ENCODE results near the gene EEFSEC.
A peak's percentile ranks its signal among the peaks of the same experiment; 100 is the strongest.

Gene EEFSEC

DNA sequence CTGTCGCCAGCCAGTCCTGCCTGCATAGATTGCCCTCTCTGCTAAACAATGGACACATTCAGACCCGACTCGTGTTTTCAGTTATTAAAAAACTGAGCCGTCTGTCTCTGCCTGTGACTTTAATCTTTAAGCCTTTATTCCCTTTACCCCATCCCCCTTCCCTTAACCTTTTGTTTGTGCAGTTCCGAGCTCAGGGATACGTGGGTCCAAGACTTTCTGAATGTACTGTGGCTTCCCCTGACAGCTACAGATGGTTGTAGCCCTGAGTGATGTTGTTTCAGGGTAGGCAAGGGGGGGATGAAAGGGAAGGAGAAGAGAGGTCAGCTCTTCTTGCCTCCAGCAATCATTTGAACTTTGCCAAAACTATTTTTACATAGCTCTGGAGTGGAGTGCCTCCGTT, 44.6 kb downstream of the EEFSEC start:
- H3K27ac ChIP-seq (ENCODE audit: low read depth, low read length, severe bottlenecking), result peak overlapping the region; percentile 47
- H3K4me1 ChIP-seq (ENCODE audit: control insufficient read depth, insufficient read depth, low read length, poor library complexity, severe bottlenecking), result peaks cover 37% of the 10 kb centered on the region
- 86 to 92% methylated on average over 4 to 5 of the region's 7 CpGs for WGBS, 2 experiments (ENCODE audit: insufficient coverage in 2 of 2)
- H3K9me3 ChIP-seq (ENCODE audit: control insufficient read depth, low read length), result no peaks in the 10 kb centered on the region
- no peak overlapping the region for H3K4me3 ChIP-seq (ENCODE audit: extremely low read depth, insufficient read depth, low read length, poor library complexity, severe bottlenecking)
- H3K36me3 ChIP-seq (ENCODE audit: control insufficient read depth, insufficient read depth, low read length), result no peaks in the 10 kb centered on the region

DNA sequence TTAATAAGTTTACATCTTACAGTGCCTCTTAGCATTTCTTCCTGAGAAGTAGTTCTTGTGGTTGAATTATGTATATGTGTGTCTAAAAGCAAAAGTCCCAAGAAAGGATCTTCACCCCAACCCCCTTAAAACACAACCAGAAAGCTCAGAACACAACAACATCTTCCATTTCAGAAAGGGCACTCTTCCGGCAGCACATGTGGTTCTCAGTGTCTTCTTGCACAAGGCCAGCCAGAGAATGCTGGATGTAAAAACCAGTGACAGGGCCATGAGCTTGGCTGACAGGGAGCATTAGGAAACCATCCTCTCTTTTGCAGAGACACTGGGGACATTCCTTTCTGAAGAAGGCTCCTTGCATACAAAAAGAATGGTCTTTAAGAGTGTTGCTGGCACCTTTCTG, 45.0 kb downstream of the EEFSEC start:
- Histone ChIP-seq H3K27ac (ENCODE audit: low read depth, low read length, severe bottlenecking) (peak overlapping the region; percentile 47), H3K4me1 (ENCODE audit: control insufficient read depth, insufficient read depth, low read length, poor library complexity, severe bottlenecking) (peaks cover 34% of the 10 kb centered on the region), H3K36me3 (ENCODE audit: control insufficient read depth, insufficient read depth, low read length) (no peaks in the 10 kb centered on the region), H3K4me3 (ENCODE audit: extremely low read depth, insufficient read depth, low read length, poor library complexity, severe bottlenecking) (no peak overlapping the region), H3K9me3 (ENCODE audit: control insufficient read depth, low read length) (no peaks in the 10 kb centered on the region)
- WGBS, 2 experiments (ENCODE audit: insufficient coverage in 2 of 2), result 86 to 100% methylated on average over 1 of the region's 1 CpG

DNA sequence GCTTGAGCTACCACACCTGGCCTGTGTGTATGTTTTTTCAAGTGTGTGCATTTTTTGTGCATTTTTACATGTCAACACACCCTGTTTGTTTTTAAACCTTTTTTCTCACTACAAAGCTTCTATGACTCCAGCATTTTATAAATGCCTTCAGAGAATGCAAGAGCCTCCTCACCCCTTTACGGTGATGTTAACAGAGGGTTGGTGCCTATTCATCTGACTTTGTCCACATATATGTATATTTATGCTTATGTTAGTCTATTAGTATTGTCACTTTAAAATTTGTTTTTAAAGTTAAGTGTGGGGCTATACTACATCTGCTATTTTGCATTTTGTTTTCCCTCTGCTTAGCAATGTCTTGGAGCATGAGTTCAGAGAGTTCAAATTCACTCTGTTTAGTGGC, 45.8 kb downstream of the EEFSEC start:
- Histone ChIP-seq H3K27ac (ENCODE audit: low read depth, low read length, severe bottlenecking) (no peak overlapping the region), H3K9me3 (ENCODE audit: control insufficient read depth, low read length) (no peaks in the 10 kb centered on the region), H3K36me3 (ENCODE audit: control insufficient read depth, insufficient read depth, low read length) (no peaks in the 10 kb centered on the region), H3K4me1 (ENCODE audit: control insufficient read depth, insufficient read depth, low read length, poor library complexity, severe bottlenecking) (peaks cover 26% of the 10 kb centered on the region), H3K4me3 (ENCODE audit: extremely low read depth, insufficient read depth, low read length, poor library complexity, severe bottlenecking) (no peak overlapping the region)
- no CpG with 5 or more reads among the region's 1 CpG for WGBS, 2 experiments (ENCODE audit: insufficient coverage in 2 of 2)

DNA sequence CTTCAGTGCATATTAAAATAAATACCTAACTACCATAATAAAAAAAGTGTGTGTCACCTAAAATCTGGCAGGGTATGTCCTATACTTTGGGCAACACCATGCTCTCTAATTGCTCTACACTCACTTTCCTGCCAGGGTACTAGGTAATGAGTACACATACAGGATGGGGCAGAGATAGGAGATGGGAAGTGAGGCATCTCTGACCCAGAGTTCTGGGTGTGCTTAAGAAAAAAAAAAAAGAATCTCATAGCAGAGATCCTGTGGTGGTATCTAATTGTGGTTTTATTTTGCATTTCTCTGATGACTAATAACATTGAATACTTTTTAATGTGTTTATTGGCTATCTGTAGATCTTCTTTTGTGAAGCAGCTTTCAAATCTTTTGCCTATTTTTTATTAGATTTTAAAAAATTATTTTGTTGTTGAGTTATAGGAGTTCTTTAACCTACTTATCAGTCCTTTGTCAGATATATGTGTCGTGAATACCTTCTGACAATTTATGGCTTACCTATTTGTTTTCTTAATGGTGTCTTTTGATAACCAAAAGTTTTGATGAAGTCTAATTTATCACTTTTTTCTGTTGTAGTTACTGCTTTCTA, 48.0 kb downstream of the EEFSEC start:
- Histone ChIP-seq H3K4me1 (ENCODE audit: control insufficient read depth, insufficient read depth, low read length, poor library complexity, severe bottlenecking) (peaks cover 20% of the 10 kb centered on the region), H3K36me3 (ENCODE audit: control insufficient read depth, insufficient read depth, low read length) (no peaks in the 10 kb centered on the region), H3K27ac (ENCODE audit: low read depth, low read length, severe bottlenecking) (no peak overlapping the region), H3K9me3 (ENCODE audit: control insufficient read depth, low read length) (no peaks in the 10 kb centered on the region), H3K4me3 (ENCODE audit: extremely low read depth, insufficient read depth, low read length, poor library complexity, severe bottlenecking) (no peak overlapping the region)
- no CpG with 5 or more reads among the region's 1 CpG for WGBS, 2 experiments (ENCODE audit: insufficient coverage in 2 of 2)

DNA sequence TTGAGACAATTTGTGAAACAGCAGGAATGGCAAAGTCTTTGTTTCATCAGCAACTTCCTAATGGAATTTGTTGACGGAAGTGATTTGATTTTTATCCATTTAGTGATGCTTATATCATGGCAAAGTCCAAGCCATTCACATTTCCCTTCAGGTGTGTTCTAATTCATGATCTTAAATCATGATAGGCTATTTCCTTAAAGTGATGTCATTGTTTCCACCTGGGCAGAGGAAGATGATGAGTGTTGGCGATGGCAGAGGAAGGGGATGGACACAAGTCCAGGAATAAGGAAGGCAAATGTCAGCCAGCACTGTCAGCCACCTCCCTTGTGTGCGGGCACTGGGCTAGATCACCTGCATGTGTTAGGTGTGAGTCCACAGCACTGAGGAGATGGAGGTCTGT, 49.9 kb downstream of the EEFSEC start:
- H3K4me3 ChIP-seq (ENCODE audit: extremely low read depth, insufficient read depth, low read length, poor library complexity, severe bottlenecking), result no peak overlapping the region
- peaks cover 24% of the 10 kb centered on the region for H3K4me1 ChIP-seq (ENCODE audit: control insufficient read depth, insufficient read depth, low read length, poor library complexity, severe bottlenecking)
- H3K27ac ChIP-seq (ENCODE audit: low read depth, low read length, severe bottlenecking), result no peak overlapping the region
- H3K9me3 ChIP-seq (ENCODE audit: control insufficient read depth, low read length), result no peaks in the 10 kb centered on the region
- no peaks in the 10 kb centered on the region for H3K36me3 ChIP-seq (ENCODE audit: control insufficient read depth, insufficient read depth, low read length)
- 100% methylated on average over 2 of the region's 3 CpGs for WGBS, 2 experiments (ENCODE audit: insufficient coverage in 2 of 2)

DNA sequence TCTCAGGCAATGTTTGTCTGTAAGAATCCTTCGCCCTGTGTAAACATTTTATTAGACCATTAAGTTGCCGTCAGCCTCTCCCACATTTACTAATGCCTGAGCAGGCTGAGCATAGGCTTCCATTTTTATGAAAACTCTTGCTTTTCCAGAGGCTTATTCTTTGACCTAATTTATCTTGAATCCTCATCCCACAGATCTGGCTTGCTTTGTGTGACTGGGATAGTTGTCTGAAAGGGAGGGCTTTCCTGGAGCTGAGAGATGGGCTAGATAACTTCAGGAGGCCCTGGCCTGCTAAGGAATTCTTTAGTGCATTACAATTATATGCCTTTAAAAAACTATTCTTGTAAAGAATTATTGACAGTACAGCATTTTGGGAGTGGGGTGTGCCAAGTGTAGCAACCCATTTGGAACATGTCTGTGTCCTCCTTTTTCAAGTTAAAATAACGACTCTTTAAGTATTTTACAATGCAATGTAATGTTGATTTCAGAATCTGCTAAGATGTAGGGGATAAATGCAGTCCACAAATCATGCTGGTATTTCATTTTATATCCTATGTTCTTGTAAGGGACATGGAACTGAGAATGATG, 52.4 kb downstream of the EEFSEC start:
- H3K4me1 ChIP-seq (ENCODE audit: control insufficient read depth, insufficient read depth, low read length, poor library complexity, severe bottlenecking), result peaks cover 21% of the 10 kb centered on the region
- H3K36me3 ChIP-seq (ENCODE audit: control insufficient read depth, insufficient read depth, low read length), result no peaks in the 10 kb centered on the region
- 90 to 92% methylated on average over 2 to 3 of the region's 3 CpGs for WGBS, 2 experiments (ENCODE audit: insufficient coverage in 2 of 2)
- H3K9me3 ChIP-seq (ENCODE audit: control insufficient read depth, low read length), result no peaks in the 10 kb centered on the region
- no peak overlapping the region for H3K27ac ChIP-seq (ENCODE audit: low read depth, low read length, severe bottlenecking)
- no peak overlapping the region for H3K4me3 ChIP-seq (ENCODE audit: extremely low read depth, insufficient read depth, low read length, poor library complexity, severe bottlenecking)

DNA sequence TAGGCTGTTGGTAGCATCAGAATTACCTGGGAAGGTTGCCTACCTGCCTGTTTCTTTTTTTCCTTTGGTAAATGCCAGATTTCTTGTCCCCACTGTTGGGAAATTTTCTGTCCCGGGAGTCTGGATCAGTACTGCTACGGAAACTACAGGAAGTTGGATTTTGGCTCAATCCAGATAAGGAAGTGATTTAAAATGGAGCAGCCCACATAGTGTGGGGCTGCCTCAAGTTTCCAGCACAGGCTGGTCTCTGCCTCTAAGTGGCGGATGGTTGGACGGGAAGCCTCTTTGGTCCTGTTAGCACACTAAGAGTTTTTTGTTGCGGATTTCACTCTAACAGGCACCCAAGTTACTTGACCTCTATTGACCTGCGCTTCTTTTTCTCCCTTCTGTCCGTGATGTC, 54.7 kb downstream of the EEFSEC start:
- H3K4me3 ChIP-seq (ENCODE audit: extremely low read depth, insufficient read depth, low read length, poor library complexity, severe bottlenecking), result no peak overlapping the region
- H3K36me3 ChIP-seq (ENCODE audit: control insufficient read depth, insufficient read depth, low read length), result no peaks in the 10 kb centered on the region
- 96 to 100% methylated on average over 4 of the region's 7 CpGs for WGBS, 2 experiments (ENCODE audit: insufficient coverage in 2 of 2)
- peak overlapping the region; percentile 59 for H3K27ac ChIP-seq (ENCODE audit: low read depth, low read length, severe bottlenecking)
- no peaks in the 10 kb centered on the region for H3K9me3 ChIP-seq (ENCODE audit: control insufficient read depth, low read length)
- H3K4me1 ChIP-seq (ENCODE audit: control insufficient read depth, insufficient read depth, low read length, poor library complexity, severe bottlenecking), result peaks cover 21% of the 10 kb centered on the region

DNA sequence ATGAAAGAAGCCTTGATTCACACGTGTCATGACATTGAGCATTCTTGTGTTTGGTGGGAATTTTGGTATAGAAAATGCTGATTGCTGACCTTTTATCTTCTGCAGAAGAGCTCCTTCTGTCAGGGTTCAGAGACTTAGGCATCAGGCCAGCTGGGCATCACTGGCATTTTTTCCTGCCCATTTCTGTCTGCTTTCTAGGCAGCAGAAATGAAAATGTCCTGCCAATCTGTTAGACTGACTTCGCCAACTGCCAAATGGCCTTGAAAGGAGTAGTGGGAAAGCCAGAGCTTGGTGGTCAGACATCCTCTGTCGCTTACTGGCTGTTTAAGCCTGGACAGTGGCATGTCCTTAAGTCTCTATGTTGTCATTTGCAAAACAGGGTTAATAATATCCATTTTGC, 57.4 kb downstream of the EEFSEC start:
- 86 to 97% methylated on average over 3 of the region's 3 CpGs for WGBS, 2 experiments (ENCODE audit: insufficient coverage in 2 of 2)
- H3K9me3 ChIP-seq (ENCODE audit: control insufficient read depth, low read length), result no peaks in the 10 kb centered on the region
- H3K4me3 ChIP-seq (ENCODE audit: extremely low read depth, insufficient read depth, low read length, poor library complexity, severe bottlenecking), result no peak overlapping the region
- peaks cover 15% of the 10 kb centered on the region for H3K4me1 ChIP-seq (ENCODE audit: control insufficient read depth, insufficient read depth, low read length, poor library complexity, severe bottlenecking)
- no peak overlapping the region for H3K27ac ChIP-seq (ENCODE audit: low read depth, low read length, severe bottlenecking)
- H3K36me3 ChIP-seq (ENCODE audit: control insufficient read depth, insufficient read depth, low read length), result no peaks in the 10 kb centered on the region

DNA sequence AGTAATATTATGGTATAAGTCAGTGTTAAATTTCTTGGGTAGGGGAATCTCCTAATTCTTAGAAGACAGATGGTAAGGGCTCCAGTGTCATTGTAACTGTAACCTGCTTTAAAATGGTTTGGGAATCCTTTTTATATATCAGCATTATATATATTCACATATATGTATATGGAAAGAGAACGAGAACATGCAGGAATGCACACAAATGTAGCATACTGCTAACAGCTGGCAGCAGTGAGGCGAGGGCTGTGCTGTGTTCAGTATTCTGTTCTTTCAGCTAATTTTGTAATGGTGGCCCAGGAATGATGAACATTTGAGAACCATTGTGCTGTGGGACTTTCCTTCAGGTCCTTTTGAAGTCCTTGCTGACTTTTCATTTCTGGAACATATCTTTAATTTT, 60.8 kb downstream of the EEFSEC start:
- no peaks in the 10 kb centered on the region for H3K9me3 ChIP-seq (ENCODE audit: control insufficient read depth, low read length)
- H3K27ac ChIP-seq (ENCODE audit: low read depth, low read length, severe bottlenecking), result no peak overlapping the region
- no peaks in the 10 kb centered on the region for H3K4me1 ChIP-seq (ENCODE audit: control insufficient read depth, insufficient read depth, low read length, poor library complexity, severe bottlenecking)
- H3K4me3 ChIP-seq (ENCODE audit: extremely low read depth, insufficient read depth, low read length, poor library complexity, severe bottlenecking), result no peak overlapping the region
- H3K36me3 ChIP-seq (ENCODE audit: control insufficient read depth, insufficient read depth, low read length), result no peaks in the 10 kb centered on the region
- 100% methylated on average over 1 to 2 of the region's 2 CpGs for WGBS, 2 experiments (ENCODE audit: insufficient coverage in 2 of 2)

DNA sequence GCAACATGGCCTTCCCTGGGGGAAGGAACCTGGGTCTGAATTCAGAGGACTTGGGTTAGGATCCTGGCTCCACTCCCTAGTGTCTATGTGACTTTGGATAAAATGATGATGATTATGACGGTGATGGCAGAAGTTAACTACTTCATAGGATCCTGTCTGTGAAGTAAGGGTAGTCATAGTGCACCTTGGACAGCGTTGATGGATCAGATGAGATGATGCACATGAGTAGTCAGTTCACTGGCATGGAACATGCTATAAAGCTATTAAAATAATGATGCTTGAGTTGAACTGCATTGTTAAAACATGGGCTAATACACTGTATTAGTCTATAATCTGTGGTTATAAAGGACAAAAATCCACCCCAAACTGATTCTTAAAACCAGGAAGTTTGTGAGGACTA, 62.0 kb downstream of the EEFSEC start:
- Histone ChIP-seq H3K36me3 (ENCODE audit: control insufficient read depth, insufficient read depth, low read length) (no peaks in the 10 kb centered on the region), H3K9me3 (ENCODE audit: control insufficient read depth, low read length) (no peaks in the 10 kb centered on the region), H3K27ac (ENCODE audit: low read depth, low read length, severe bottlenecking) (no peak overlapping the region), H3K4me1 (ENCODE audit: control insufficient read depth, insufficient read depth, low read length, poor library complexity, severe bottlenecking) (no peaks in the 10 kb centered on the region), H3K4me3 (ENCODE audit: extremely low read depth, insufficient read depth, low read length, poor library complexity, severe bottlenecking) (no peak overlapping the region)
- WGBS, 2 experiments (ENCODE audit: insufficient coverage in 2 of 2), result 90 to 100% methylated on average over 2 of the region's 2 CpGs

DNA sequence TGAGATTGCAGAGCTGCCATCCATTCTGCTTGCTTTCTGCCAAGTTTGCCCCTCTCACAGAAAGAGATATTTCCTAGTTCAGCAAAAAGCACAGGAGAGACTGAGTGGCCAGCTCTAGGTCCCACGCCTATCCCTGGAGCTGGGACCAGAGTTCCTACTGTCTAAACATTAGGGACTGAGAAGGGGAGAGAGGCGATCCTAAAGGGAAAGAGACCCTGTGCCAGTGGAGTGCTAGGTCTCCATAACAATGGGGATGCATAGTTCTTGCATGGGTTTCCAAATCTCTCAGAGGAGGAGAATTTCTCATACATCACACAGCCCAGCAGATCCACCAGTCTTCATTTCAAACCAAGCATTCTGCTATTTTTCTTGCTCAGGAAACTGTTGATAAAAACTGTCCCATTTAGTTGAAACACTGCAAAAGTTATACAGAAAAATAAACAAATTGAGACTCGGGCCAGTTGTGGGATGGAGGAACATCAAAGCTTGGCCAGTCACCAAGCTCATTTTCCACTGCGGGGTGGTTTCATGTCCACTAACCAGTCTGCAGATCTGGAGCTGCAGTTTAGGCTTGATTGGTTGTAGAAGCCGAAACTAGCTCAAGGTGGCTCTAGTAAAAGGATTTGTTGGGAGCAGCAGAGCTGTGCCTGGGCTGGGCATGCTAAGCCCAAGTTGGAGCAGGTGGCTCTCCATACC, 62.7 kb downstream of the EEFSEC start:
- Histone ChIP-seq H3K27ac (ENCODE audit: low read depth, low read length, severe bottlenecking) (no peak overlapping the region), H3K4me3 (ENCODE audit: extremely low read depth, insufficient read depth, low read length, poor library complexity, severe bottlenecking) (no peak overlapping the region), H3K9me3 (ENCODE audit: control insufficient read depth, low read length) (no peaks in the 10 kb centered on the region), H3K4me1 (ENCODE audit: control insufficient read depth, insufficient read depth, low read length, poor library complexity, severe bottlenecking) (no peaks in the 10 kb centered on the region), H3K36me3 (ENCODE audit: control insufficient read depth, insufficient read depth, low read length) (no peaks in the 10 kb centered on the region)
- 75 to 100% methylated on average over 2 of the region's 5 CpGs for WGBS, 2 experiments (ENCODE audit: insufficient coverage in 2 of 2)
